ENCODE measurements around the gene IL22RA1.

DNA sequence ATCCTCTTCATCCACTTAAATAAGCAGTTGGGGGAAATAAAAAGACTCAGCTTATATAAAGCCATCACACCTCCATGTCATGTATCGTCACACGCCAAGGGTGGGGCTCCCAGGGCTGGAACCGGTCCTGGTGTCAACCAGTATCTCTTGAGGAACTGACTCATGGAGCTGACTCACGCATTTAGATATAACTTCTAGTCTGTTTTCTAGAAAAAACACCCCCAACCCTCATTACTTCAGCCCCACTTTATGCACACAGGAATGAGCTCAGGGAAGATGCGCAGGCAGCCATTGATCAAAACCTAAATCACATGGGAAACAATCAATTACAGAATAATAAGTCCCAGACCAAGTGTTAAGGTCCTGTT is 6.9 kb upstream of the IL22RA1 start:
- TF ChIP-seq HDAC2 (IDR thresholded peaks at IDR 0.05) (no peak), EHMT2 (IDR thresholded peaks at IDR 0.05; ENCODE audit: low read depth) (no peak), POLR2A (IDR thresholded peaks at IDR 0.05; ENCODE audit: low read length) (no peak)
- TF ChIP-seq, protein P1, sequence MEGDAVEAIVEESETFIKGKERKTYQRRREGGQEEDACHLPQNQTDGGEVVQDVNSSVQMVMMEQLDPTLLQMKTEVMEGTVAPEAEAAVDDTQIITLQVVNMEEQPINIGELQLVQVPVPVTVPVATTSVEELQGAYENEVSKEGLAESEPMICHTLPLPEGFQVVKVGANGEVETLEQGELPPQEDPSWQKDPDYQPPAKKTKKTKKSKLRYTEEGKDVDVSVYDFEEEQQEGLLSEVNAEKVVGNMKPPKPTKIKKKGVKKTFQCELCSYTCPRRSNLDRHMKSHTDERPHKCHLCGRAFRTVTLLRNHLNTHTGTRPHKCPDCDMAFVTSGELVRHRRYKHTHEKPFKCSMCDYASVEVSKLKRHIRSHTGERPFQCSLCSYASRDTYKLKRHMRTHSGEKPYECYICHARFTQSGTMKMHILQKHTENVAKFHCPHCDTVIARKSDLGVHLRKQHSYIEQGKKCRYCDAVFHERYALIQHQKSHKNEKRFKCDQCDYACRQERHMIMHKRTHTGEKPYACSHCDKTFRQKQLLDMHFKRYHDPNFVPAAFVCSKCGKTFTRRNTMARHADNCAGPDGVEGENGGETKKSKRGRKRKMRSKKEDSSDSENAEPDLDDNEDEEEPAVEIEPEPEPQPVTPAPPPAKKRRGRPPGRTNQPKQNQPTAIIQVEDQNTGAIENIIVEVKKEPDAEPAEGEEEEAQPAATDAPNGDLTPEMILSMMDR (IDR thresholded peaks at IDR 0.05): no peak
- TF ChIP-seq, protein P2, sequence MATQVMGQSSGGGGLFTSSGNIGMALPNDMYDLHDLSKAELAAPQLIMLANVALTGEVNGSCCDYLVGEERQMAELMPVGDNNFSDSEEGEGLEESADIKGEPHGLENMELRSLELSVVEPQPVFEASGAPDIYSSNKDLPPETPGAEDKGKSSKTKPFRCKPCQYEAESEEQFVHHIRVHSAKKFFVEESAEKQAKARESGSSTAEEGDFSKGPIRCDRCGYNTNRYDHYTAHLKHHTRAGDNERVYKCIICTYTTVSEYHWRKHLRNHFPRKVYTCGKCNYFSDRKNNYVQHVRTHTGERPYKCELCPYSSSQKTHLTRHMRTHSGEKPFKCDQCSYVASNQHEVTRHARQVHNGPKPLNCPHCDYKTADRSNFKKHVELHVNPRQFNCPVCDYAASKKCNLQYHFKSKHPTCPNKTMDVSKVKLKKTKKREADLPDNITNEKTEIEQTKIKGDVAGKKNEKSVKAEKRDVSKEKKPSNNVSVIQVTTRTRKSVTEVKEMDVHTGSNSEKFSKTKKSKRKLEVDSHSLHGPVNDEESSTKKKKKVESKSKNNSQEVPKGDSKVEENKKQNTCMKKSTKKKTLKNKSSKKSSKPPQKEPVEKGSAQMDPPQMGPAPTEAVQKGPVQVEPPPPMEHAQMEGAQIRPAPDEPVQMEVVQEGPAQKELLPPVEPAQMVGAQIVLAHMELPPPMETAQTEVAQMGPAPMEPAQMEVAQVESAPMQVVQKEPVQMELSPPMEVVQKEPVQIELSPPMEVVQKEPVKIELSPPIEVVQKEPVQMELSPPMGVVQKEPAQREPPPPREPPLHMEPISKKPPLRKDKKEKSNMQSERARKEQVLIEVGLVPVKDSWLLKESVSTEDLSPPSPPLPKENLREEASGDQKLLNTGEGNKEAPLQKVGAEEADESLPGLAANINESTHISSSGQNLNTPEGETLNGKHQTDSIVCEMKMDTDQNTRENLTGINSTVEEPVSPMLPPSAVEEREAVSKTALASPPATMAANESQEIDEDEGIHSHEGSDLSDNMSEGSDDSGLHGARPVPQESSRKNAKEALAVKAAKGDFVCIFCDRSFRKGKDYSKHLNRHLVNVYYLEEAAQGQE (IDR thresholded peaks at IDR 0.05): no peak

All from A549 (cell line).